ENCODE data around the gene KLK3.

Gene KLK3

DNA sequence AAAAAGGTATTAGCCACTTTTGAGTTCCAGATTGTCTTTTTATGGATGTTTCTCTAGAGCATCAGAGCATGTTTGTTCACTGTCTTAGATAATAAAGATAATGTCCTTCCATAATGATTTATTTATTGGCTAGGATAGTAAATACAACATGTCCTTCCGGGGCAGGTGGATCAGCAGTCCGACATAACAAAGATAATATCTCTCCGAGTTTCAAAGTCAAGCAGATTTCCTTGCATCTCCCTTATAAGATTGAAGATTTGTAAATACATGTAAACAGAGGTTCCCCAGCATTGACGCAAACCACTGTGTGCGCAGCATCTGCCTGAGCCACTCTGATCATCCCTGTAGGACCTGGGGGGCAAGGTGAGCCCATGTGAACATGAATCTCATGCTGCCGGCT lies 12.6 kb upstream of the KLK3 start:
- TF ChIP-seq, protein P1, sequence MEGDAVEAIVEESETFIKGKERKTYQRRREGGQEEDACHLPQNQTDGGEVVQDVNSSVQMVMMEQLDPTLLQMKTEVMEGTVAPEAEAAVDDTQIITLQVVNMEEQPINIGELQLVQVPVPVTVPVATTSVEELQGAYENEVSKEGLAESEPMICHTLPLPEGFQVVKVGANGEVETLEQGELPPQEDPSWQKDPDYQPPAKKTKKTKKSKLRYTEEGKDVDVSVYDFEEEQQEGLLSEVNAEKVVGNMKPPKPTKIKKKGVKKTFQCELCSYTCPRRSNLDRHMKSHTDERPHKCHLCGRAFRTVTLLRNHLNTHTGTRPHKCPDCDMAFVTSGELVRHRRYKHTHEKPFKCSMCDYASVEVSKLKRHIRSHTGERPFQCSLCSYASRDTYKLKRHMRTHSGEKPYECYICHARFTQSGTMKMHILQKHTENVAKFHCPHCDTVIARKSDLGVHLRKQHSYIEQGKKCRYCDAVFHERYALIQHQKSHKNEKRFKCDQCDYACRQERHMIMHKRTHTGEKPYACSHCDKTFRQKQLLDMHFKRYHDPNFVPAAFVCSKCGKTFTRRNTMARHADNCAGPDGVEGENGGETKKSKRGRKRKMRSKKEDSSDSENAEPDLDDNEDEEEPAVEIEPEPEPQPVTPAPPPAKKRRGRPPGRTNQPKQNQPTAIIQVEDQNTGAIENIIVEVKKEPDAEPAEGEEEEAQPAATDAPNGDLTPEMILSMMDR (IDR thresholded peaks at IDR 0.05) = no peak

DNA sequence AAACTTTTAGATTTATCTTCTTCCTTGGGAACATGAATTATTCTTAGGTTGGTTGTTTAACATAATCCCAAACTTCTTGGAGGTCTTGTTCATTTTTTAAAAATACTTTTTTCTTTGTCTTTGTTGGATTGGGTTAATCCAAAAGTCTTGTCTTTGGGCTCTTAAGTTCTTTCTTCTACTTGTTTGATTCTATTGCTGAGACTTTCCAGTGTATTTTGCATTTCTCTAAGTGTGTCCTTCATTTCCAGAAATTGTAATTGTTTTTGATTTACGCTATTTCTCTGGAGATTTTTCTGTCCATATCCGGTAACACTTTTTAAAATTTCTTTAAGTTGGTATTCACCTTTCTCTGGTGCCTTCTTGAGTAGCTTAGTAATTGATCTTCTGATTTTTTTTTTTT lies 11.5 kb upstream of the KLK3 start:
- TF ChIP-seq, protein P1 (IDR thresholded peaks at IDR 0.05) = no peak

GRCh38 chr19:50843701-50844221 lies 11.0 kb upstream of the KLK3 start:
- TF ChIP-seq, protein P1 (IDR thresholded peaks at IDR 0.05) = no peak

GRCh38 chr19:50844296-50844935 lies 10.3 kb upstream of the KLK3 start:
- TF ChIP-seq, protein P1 (IDR thresholded peaks at IDR 0.05) = no peak

GRCh38 chr19:50850738-50851137 lies 4.0 kb upstream of the KLK3 start:
- TF ChIP-seq, protein P1 (IDR thresholded peaks at IDR 0.05) = no peak

- TF ChIP-seq, protein P1 (IDR thresholded peaks at IDR 0.05) = no peak
Measured at GRCh38 chr19:50851620-50852019, 3.1 kb upstream of the KLK3 start.

DNA sequence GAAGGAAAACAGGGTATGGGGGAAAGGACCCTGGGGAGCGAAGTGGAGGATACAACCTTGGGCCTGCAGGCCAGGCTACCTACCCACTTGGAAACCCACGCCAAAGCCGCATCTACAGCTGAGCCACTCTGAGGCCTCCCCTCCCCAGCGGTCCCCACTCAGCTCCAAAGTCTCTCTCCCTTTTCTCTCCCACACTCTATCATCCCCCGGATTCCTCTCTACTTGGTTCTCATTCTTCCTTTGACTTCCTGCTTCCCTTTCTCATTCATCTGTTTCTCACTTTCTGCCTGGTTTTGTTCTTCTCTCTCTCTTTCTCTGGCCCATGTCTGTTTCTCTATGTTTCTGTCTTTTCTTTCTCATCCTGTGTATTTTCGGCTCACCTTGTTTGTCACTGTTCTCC lies 2.7 kb downstream of the KLK3 start:
- TF ChIP-seq, protein P1 (IDR thresholded peaks at IDR 0.05) = no peak

DNA sequence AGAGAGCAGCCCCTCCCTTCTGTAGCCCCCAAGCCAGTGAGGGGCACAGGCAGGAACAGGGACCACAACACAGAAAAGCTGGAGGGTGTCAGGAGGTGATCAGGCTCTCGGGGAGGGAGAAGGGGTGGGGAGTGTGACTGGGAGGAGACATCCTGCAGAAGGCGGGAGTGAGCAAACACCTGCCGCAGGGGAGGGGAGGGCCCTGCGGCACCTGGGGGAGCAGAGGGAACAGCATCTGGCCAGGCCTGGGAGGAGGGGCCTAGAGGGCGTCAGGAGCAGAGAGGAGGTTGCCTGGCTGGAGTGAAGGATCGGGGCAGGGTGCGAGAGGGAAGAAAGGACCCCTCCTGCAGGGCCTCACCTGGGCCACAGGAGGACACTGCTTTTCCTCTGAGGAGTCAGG lies 4.2 kb downstream of the KLK3 start:
- TF ChIP-seq, protein P1 (IDR thresholded peaks at IDR 0.05) = no peak
